GM21825 (cell line): ENCODE data around the gene SCFD2.

ENCODE experiments used
- ATAC-seq: cut with Tn5 transposase; IDR thresholded peaks from one replicate; pipeline ENCODE4 v1.9.1; 2021; ENCODE audit warnings: mild to moderate bottlenecking, moderate library complexity; ENCODE audit not compliant: unreplicated experiment

The SCFD2 gene

DNA sequence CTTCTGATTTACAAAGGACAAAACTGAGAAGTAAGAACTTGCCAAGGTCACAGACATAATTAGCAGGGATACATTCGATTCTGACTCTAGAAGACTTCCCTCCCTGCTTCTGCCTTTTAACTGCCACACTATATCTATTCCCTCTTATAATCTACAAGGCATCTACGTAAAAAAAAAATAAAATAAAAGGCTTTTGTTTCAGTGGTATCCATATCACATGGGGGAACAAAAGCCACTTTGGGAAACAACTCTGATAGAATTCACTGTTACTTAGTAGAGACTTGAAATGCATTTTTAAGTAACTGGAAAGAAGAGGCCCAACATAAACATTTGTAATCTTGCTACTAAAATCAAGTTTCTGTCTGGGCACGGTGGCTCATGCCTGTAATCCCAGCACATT, 247.2 kb downstream of the SCFD2 start:
- no peak for ATAC-seq

DNA sequence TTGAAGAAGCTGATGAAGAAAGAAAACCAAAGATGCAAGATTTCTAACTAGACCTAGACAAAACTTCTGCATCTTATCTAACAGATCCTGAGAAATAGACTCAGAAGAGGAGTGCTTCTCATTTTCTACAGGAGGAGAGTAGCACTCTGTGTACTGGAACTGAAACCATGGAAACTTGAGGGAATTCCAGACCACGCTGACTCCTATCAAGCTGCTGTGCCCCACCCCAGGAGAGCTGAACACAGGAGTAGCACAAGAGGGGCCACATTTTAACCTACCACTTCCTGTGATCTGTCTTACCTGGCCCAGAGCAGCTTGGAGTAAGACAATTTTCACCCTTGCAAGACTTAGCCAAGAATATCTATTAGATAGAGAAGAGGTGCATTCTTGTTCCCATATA, 248.9 kb downstream of the SCFD2 start:
- no peak for ATAC-seq

DNA sequence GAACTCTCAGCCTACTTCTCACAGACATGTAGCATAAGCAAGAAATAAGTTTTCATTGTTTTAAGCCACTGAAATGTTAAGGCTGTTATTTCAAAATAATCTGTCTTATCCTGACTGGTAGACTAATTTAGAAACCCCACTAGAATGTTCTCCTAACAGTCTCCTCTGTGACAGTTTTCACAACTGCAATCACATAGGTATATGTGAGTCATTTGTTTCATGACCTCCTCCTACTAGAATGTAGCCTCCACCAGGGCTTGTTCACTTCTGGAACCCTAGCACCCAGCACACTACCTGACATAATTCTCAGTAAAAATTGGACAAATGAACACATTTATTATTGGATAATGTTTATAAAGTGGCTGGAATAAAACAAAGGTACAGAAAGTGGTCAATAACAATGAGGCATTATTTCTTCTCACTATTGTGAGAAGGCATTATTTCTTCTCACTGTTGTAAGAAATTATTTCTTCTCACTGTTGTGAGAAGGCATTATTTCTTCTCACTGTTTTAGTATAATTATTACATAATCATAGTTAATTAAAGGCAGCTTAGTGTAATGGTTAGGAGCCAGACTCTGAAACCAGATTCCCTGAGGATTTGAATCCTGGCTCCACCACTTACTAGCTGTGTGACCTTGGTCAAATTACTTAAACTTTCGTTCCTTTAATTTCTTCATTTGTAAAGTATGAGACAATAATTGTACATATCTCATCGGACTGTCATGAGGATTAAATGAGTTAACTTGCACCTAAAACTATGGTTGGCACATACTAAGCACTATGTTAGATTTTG, 252.2 kb downstream of the SCFD2 start:
- no peak for ATAC-seq

DNA sequence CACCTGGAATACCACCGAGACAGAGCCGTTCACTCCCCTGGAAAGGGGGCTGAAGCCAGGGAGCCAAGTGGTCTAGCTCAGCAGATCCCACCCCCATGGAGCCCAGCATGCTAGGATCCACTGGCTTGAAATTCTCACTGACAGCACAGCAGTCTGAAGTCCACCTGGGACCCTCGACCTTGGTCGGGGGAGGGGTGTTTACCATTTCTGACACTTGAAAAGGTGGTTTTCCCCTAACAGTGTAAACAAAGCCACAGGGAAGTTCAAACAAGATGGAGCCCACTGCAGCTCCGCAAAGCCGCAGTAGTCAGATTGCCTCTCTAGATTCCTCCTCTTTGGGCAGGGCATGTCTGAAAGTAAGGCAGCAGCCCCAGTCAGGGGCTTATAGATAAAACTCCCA, 260.5 kb downstream of the SCFD2 start:
- ATAC-seq, result no peak

DNA sequence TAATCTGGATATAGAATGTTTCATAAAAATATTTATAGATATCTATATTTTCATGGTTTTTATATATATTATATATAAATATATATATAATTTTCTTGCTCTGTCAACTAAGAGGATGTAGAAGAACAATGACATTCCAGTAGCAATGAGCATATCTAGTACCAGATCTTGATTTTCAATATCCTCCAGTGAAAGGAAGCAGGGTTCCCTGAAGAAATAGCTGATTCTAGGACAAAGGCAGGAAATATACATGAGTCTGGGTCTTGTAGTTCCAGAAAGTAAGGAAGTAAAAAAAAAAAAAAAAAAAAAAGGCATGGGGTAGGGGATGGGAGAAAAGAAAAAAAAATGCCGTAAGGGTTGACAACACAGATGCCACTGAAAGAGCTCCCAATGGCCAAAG, 262.4 kb downstream of the SCFD2 start:
- no peak for ATAC-seq

DNA sequence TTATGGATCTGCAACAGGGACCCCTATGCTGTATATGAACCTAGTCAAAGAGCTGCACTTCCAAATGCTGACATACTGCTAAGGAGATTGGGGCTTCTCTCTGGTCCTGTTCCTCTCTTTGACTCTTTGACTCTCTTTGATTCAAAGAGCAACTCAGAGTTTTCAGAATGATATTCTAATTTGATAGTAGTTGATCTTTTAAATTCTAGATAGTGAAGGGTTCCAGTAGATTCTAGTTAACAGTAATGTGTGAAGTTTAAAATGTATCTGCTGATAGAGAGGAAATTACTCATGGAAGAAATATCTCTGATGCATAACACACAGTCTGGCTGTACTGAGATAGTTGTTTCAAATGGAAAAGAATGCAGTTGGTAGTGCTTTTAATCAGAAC, 264.7 kb downstream of the SCFD2 start:
- ATAC-seq, result no peak

DNA sequence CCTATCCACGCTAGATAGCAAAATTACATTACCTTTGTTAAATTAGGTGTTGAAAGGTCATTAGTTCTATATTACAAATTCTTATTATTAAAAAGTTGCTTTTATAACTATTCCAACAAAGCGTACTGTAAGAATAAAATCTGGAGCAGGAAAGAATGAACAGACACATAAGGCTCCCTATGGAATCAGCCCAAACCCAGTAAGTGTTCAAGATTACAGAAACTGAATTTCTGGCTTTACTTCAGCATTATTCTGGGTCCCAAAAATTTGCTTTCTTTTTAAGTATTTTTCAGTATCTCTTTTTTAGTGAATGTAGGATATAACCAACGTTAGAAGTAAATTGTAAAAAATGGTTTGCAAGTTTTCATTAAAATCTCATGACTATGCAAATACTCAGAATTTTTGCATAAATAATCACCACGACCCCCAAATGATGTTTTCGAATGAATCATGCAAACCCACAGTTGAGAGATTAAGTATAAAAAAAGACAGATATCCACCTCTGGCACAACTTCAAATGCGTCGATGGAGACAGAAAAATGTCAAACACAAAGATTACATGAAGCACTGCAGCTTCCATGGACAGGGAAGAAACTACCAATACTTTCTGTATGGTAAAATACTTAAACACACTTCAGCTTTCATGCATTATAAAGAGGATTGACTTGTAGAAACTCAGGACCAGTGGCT, 265.2 kb downstream of the SCFD2 start:
- ATAC-seq, result no peak

DNA sequence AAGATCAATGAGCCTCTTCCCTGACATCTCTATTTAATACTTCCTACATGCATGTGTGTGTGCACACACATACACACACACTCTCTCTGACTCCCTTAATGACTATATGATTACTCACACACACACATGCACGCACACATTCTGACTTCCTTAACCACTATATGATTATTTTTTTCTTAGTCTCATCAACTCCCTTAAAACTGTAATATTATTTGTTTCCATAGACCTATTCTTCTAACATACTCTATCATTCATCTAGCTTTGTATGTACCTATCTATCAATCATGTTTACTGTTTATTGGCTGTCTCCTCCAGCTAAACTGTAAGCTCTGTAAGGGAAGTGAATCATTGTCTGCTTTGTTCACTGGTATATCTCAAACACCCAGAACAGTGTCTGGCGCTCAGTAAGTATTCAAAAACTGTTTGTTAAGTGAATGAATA, 267.2 kb downstream of the SCFD2 start:
- no peak for ATAC-seq

DNA sequence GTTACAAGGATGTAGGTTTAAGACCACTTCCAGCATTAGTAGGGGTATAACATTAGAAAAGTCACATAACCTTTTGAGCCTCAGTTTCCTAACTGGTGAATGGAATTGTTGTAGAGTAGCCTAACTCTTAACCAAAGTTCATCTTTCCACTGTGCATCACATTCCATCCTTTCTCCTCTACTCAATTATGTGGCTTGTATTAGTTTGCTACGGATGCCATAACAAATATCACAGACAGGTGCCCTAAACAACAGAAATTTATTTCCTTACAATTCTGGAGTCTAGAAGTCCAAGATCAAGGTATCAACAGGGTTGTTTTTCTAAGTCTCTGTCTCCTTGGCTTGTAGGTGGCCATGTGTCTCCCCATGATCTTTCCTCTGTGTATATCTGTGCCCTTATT, 271.8 kb downstream of the SCFD2 start:
- no peak for ATAC-seq

DNA sequence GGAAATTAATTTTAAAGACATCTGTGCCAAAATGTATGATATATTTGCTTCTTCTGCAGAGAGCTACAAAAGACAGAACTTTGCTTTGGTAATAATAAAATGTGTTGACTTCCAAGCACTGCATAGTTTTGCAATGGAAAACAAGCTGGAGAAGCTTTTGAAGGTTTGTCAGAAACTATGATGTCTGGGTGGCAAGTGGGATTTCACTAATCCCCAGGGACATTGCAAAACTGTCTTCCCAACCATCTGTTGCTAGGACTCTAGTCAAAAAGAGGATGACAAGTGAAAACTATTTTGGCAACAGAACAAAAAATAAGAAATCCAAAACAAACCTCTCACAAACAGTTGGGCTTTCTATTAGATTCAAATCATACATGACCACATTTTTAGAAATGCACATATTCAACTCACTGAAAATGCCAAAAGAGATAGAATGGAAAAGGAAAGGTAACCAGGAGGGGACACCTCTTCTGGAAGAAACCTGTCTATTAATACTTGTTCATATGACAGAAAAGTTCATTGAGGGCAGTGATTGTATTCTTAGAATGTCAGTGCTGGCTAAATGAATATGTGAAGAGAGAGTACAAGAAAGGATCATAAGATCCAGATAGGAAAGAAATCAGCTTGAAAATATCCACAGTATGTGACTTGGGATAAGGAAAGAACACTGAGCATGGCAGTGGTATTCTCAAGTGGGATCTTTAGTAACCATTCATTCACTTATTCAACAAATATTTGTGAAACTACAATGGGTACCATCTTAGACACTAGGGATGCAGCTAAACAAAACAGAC, 275.7 kb downstream of the SCFD2 start:
- ATAC-seq, result no peak

DNA sequence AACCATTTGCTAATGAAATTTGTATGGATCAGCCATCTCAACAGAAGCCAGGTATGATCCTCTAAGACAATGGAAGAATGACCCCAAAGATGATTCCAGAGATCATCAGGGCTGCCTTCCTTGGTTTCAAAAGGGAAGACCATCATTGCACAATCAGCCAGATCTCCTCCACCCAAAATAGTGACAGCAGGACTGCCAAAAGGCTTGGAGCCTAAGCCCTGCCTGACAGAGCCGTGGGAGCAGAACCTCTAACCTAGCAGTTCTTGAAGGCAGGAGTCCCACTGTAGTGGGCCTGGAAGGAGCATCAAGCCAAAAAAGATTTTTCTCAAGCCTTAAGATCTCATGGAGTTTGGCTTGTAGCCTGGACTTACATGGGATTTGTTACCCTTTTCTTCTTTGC, 277.7 kb downstream of the SCFD2 start:
- ATAC-seq, result no peak

DNA sequence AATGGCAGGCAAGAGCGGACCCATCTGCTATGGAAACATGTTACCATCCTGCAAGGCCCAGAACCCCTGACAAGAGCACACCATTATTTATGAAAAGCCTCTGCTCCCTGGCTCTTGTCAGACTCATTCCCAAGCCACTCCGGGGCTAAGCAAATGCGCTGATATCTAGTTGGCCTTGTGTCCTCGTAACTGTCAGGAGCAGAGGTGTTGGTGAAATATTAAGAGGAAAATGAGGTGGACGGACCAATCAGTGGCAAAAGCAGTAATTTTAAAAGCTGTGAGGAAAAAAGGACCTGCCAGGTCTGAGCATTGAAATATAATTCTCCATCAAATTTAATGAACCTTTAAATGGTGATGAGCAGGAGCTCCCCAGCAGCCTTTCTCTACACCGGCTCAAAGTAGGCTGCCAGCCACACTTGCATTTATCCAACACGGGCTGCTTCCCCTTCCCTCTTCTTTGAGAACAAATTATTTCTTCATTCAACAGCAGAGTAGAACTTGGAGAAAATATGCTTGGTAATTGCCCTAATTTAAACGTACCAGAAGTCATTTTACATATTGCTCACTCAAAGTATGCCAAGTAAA, 289.4 kb downstream of the SCFD2 start:
- no peak for ATAC-seq

DNA sequence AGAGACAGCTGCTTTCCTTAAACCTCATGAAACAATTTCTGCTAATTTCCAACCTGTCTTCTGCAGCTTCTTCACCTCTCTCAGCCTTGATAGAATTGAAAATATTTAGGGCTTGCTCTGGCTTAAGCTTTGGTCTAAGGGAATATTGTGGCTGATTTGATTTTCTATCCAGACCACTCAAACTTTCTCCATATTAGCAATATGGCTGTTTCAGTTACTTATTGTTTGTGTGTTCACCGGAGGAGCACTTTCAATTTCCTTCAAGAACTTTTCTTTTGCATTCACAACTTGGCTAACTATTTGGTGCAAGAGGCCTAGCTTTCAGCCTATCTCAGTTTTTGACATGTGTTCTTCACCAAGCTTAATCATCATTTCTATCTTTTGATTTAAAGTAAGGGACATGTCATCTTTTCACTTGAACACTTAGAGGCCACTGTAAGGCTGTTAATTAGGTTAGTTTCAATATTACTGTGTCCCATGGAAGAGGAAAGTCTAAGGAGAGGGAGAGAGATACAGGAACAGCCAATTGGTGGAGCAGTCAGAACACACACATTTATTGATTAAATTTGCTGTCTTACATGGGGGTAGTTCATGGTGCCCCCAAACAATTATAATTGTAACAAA, 290.6 kb downstream of the SCFD2 start:
- ATAC-seq, result no peak

DNA sequence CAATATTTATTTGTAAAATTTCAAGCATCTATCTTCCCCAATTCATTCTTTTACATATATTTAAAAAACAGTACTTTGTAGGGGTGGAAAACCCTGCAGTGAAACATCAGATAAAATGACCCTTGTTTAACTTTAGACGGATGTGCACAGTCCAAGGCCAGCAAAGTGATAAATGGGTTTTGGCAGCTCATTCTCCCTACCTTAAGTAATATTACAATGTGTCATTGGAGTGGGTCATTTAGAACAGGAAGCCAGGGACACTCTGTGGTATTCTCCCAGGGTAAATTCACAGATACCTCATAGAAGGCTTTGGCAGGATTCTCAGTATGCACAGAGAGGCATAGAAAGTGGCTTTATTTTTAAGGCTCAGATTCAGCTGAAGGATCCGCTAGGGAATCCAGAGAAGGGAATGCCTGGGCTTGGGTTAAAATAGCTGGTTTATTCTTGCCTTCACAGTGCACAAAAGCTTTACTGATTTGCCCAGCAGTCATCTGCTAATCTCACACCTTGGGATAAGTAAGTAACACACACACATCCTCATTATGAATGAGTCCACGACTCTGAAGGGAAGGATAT, 297.0 kb downstream of the SCFD2 start:
- ATAC-seq, result no peak

DNA sequence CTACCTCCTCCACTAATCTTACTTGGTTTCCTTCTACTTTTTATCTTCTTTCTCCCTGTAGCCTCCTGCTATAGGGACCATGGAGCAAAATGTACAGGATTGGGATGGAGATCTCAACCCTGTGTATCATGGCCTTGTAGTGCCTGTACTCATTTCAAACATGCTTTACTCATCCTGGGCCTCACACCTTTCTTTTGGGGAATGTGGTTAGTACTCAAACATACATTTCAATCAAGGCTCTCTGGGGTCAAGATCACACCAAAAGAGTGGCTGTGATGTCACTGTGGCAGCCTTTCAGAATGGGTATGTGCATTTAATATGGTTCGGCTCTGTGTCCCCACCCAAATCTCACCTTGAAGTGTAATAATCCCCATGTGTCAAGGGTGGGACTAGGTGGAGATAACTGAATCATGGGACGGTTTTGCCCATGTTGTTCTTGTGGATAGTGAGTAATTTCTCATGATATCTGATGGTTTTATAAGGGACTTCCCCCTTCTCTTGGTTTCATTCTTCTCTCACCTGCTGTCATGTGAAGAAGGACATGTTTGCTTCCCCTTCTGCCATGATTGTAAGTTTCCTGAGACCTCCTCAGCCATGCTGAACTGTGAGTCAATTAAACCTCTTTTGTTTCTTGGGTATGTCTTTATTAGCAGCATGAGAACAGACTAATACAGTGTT, 298.6 kb downstream of the SCFD2 start:
- ATAC-seq, result no peak

DNA sequence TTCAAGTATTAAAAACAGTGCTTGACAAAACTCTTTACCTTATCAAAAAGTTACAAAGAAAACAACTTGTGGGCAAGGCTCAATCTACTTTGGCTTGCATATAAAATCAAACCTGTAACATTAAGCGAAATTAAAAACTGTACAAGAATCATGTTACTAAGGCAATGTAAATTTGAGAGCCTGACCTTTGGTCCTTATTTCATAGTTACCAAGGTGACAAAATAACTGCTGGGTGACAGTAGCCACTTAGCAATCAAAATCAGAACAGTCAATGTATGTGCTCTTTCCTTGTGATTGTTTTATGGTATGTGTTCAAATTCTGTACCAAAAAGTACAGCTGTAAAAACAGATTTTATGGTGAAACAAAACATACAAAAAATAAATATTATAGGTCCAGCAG, 299.7 kb downstream of the SCFD2 start:
- ATAC-seq, result no peak

DNA sequence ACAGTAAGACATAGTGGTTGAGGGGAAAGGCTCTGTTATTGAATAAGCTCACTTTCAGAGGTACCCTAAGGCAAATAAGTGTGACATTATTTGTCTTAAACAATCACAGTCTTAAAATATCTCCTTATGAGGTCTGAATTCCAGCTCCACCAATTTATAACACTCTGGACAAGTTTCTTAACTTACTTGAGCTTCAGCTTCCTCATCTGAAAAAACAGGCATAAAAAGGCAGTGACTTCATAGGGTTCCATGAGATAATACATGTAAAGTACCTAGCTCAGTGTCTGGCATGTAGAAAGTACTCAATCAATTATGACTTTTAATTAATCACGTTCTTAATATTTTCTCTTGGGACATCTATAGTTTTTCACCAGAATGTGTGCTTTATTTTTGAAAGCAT, 301.3 kb downstream of the SCFD2 start:
- ATAC-seq, result no peak

DNA sequence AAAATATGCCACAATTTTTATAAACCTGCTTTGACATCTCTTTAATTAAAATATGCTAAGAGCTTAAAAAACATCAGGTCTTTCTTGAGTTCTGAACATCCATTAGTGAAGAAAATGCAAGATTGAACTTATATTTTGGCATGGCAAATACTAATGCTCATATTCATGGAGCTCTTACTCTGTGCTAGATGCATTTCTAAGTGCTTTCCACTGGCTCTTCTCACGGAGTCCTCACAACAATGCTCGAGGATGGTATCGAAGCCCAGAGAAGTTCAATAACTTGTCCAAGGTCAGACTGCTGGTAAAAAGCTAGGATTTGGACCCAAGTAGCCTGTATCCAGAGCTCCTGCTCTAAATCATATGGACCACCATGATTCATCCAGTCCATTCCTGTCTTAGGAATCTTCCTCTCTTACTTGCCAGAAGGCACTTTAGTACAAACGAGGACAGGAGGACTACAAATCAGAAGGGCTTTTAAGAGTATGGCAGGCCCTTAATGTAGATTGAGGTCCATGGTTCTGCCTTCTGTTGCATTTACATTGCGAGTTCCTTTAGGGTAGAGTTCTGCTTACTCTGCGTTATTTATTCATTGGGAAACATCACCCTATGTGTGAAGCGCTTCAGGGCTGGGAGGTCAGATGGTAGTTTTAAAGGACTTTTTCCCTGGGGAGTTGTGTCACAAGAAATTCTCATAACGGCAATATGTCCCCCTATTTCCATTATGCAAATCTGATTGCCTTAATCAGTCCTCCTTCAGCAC, 304.6 kb downstream of the SCFD2 start:
- no peak for ATAC-seq

DNA sequence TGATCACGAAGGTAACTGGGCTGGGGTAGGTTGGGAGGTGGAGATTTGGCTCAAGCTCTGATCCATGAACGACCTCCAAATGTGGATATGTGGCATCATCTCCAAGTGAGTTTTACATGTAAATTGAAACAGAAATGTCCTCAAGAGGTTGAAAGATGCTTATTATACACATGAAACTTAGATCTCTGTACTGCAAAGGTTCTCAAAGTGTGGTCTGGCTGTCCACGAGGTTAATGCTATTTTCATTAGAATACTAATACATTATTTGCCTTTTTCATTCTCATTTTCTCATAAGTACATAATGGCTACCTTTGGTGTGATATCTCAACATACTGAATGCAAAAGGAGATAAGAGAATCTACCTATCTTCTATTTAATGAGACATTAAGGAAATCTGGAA, 305.6 kb downstream of the SCFD2 start:
- ATAC-seq, result no peak
